ENCODE data around the gene ZNF764.

The ZNF764 gene

DNA sequence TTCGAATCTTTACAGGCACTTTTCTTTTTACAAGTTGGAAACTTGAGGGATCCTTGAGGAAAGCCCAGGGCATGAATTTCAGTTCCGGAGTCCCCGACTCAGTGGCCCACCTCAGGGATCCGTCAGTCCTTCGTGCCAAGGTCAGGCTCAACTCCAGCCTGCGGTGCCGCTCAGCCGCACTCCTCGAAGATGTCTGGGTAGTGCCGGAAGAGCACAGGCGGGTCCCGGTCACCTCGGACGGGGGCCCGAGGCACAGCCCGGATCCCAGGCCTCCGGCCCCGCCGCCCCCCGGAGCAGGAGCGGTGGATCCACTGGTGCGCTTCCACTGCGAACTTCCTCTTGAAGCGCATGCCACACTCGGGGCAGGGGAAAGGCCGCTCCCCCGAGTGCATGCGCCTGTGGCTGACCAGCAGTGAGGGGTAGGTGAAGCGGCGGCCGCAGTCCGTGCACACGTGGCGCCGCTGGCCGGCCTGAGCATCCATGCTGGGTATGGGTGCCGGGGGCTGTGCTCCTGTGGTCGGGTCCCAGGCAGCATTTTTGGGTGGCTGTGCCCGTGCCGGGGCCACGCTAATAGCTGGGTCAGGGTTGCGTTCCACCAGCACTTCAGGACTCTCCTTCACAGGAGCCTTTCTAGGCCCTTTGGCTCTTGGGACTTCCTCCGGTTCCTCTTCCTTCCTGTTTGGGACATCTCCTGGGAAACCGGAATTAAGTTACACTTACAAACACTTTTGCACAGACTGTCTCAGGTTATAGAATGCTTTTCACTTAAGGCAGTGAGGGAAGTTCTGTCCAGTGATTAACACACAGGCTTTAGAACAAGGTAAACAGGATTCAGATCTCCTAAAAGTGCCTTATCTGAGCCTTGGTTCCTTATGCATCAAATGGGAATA, 11.8 kb upstream of the ZNF764 start:
- FAIRE-seq, result no peak

GRCh38 chr16:30569281-30569680, 11.1 kb upstream of the ZNF764 start:
- FAIRE-seq, result no peak

DNA sequence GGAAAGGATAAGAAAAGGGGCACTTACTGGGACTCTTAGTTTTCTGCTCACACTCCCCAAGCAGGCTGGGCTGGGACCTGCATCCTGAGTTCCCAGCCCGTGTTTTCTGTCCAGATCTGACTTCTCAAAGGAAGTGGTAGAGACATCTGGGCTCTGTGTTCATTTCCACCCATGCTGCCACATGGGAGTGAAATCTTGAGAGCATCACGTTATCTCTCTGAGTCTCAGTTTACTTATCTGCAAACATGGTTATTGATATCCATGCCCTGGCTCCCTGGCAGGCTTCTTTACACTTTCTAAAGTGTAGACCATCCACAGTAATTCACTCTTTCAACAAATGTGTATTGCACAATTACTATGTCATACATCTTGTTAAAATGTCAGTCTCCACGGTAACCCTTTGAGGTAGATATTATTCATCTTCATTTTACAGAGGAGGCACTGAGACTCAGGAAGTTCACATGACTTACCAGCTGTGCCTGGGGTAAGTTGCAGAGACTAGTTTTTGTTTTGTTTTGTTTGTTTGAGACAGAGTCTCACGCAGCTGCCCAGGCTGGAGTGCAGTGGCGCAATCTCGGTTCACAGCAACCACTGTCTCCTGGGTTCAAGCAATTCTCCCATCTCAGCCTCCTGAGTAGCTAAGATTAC, 9.9 kb upstream of the ZNF764 start:
- no peak for FAIRE-seq

DNA sequence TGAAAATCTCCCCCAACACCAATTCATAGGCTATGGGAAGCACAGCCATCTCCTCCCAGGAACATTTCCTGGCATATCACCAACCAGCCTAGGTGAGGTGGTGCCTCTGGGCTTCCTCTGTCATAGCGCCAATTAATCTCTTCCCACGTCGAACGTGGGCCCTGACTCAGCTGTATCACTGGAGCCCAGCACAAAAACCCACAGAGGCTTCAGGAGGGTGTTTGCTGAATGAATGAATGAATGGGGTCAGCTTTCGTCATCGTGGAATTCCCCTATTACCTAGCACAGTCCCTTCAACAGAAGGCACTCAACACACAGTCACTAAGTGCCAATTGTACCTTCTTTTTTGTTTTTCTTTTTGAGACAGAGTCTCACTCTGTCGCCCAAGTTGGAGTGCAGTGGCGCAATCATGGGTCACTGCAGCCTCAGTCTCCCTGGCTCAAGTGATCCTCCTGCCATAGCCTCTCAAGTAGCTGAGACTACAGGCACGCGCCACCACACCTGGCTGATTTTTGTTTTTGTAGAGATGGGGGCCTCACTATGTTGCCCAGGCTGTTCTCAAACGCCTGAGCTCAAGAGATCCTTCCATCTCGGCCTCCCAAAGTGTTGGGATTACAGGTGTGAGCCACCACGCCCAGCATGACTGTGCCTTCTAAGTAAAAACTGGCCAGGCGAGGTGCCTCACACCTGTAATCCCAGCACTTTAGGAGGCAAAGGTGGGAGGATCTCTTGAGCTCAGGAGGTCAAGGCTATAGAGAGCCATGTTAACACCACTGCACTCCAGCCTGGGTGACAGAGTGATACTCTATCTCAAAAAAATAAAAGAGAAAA, 9.2 kb upstream of the ZNF764 start:
- FAIRE-seq, result no peak

DNA sequence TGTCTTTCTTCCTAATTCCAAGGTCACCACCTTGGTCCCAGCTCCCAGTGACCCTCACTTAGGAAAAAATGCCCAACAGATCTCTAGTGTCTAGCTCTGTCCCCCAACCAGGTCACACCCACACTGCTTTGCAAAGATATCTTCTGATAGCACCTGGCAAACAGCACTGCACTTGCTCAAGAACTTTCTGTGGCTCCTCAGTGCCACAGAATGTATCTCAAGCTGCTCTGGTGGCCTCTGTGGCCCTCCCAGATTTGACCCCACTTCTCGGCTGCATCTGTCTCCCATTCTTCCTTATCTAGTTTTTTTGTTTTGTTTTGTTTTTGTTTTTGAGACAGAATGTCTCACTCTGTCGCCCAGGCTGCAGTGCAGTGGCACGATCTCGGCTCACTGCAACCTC, 8.4 kb upstream of the ZNF764 start:
- FAIRE-seq, result no peak

DNA sequence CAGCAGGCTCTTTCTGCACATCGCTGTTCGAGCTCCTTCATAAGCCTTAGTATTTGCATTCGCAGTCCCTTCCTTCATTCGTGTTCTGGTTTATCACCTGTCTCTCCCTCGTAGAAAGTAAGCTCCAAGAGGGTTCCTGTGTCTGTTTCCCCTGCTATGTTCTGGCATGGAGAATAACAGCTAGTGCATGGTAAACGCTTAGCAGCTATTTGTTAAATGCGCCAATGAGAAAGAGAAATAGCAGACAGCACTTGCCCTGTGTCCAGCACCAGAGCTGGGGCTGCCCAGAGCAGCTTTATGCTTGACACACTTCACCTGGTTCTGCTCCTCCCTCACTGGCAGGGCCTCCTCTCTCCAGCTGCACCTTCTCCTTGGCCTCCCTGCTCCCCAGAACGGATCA, 7.8 kb upstream of the ZNF764 start:
- no peak for FAIRE-seq

DNA sequence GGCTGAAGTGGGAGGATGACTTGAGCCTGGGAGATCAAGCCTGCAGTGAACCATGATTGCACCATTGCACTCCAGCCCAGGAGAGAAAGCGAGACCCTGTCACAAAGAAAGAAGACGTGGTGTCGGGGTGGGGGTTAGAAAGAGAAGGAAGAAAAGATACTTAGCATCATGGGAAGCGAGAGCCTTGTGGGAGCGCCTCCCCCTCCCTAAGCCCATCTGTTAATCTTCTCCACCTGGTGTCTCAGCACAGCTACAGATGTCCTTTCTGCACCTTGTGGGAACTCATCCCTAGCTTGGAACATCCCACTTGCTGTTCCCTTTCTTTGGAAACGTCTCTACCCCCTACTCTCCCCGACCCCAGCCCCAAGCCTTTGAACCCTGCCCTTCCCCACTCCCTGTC, 7.4 kb upstream of the ZNF764 start:
- no peak for FAIRE-seq

GRCh38 chr16:30562021-30562420, 3.8 kb upstream of the ZNF764 start:
- no peak for FAIRE-seq

DNA sequence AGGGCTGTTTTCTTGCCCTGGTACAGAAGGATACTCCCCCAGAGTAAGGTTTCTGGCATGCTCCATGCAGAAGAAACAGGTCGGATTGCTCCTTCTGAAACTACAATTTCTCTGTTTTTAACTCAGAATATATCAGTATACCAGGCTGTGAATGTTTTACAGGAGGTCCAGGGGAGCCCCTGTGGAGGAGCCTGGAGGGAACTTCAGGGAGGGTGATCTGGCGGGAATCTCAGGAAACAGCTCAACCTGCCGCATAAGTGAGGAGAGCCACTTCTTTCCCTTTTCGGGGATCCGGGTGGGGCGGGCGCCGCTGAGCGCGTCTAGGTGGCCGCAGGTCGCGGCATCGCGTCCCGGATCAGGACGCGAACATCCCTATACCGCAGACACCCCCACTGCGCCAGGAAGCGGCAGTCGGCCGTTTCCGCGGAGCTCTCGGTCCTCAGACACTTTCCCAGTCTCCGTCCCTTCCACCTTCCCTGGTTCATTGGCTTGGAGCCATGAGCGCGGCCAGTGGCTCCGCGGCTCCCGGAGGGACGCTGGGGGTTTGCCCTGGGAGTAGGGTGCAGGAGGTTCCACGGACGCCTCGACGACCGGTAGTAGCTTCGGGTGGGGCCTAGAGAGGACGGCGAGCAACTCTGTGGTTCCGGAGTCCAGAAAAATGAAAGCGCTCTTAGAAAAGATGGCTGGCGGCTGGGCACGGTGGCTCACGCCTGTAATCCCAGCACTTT, 3.1 kb upstream of the ZNF764 start:
- FAIRE-seq, result no peak

GRCh38 chr16:30559690-30560089, 1.5 kb upstream of the ZNF764 start:
- FAIRE-seq, result no peak

GRCh38 chr16:30558789-30559377, 709 bp upstream of the ZNF764 start:
- no peak for FAIRE-seq

- FAIRE-seq, result no peak
Observed at GRCh38 chr16:30557707-30557956, 542 bp downstream of the ZNF764 start.

DNA sequence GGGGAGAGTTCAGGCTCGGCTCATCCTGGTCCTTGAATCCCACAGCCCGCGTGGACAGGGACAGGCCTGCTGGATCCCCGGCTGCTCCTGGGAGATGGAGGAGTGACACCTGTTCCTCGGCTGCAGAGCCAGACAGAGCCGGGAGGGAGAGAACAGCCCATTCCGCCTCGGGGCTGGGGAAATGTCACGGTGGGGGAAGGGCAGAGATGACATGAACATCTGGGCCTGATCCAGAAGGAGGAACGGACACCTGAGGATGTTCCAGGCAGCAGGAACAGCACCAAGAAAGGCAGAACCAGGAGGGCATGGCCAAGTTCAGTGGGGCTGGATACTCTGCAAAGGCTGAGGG, 2.1 kb downstream of the ZNF764 start:
- FAIRE-seq, result no peak

- FAIRE-seq, result no peak
Observed at GRCh38 chr16:30555315-30556124, 2.7 kb downstream of the ZNF764 start.

DNA sequence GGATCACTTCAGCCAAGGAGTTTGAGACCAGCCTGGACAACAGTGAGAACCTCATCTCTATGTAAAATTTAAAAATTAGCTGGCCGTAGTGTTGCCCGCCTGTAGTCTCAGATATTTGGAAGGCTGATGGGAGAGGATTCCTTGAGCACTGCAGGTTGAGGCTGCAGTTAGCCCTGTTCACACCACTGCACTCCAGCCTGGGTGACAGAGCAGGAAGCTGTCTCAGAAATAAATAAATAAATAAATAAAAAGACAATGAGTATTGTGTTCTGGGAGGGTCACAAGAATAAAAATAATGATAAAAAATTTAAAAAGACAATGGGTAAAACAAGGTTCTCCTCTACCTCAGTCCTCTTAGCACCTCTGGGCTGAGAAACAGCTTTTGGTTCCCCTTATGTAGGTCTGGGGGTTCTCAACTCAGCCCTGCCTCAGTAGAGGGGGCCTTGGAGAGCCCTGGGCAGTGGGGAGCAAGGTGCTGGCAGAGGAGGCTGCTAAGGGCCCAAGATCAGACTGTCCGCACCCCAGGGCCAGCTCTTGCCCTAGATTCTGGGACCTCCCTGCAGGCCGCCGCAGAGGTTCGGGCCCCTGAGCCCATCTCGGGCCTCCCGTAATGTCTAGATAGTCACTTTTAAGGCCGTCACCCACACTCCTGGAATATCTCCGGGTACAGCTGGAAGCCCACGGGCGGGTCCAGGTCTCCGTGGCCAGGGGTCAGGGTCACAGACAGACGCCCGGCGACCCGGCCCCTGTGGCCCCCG, 3.4 kb downstream of the ZNF764 start:
- no peak for FAIRE-seq

DNA sequence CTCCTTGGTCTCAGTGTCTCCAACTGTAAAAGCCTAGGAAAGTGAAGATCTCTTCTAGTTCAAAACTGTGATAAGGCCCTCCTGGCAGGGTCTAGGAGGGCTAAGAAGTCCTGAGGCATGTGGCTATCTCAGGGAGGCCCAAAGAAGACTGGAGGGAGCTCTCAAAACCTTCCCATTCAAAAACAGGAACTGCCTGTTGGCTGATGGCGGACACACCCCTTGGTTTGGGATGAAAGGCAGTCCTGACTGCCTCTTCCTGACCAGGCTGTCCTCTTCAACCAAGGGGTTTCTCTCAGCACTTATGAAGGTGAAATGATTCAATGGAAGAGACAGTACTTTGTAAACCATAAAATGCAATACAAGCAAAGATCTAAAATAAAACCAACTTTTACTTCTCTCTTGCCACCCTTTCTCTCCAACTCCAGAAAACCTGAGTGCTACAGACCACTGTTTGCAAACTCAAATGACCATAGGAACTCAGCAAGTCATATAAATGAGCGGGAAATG, 4.7 kb downstream of the ZNF764 start:
- FAIRE-seq, result no peak

- no peak for FAIRE-seq
Observed at GRCh38 chr16:30552956-30553355, 5.2 kb downstream of the ZNF764 start.

DNA sequence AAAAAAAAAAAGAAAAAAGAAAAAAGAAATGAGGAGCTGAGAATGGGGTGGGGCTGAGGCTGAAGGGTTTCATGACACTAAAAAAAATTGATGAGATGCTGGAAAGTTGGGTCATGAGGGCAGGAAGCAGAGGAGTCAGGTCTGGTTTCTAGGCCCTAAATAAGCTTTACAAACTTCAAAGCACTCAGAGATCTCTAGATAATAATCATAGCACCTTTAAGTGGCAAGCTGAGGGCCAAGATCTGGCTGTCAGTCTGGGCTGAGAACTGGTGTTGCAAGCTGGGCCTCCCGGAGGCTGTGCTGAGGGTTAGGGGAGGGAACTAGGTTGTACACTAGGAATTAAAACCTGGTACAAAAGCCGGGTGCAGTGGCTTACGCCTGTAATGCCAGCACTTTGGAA, 6.4 kb downstream of the ZNF764 start:
- no peak for FAIRE-seq

DNA sequence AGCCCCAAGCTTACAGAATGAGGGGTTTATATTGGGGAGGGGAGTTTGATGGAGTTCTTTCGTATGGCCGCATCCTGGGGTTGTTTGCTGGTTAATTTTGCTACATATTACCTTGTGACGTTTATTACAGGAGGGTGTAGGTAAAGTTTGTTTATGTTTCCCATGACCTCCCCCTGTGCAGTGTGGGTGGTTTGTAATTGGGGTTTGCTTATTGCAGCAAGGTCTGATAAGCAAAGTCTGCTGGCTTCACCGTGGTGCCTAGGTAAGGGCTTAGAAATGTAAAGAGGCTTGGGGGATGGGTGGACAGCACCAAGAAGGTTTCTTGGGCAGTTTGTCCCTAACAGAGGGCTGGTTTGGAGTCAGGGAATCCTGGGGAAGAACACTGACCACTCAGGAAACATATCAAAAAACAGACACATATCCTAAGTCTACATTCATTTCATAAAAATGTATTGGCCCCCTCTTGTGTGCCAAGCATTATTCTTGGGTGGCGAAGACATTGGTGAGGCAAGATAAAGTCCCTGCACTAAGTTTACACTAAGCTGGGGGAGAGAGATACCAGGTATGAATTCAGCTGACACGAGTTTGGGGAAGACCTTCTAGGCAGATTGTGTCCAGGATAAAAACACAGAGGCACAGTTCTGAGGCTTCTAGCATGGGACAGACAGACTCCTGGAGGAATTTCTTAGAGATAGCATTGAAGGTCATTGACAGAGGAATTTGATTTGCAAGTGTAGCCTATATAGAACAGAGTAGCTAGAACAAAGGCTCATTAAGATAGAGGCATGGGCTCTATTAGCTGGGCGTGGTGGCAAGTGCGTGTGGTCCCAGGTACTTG, 9.5 kb downstream of the ZNF764 start:
- FAIRE-seq, result no peak

GRCh38 chr16:30546115-30546514, 12.1 kb downstream of the ZNF764 start:
- FAIRE-seq, result no peak

Data from TTC549 (cell line).